Purkinje cell (primary cell): ENCODE measurements around the gene MYL7. TPM values are rescaled to one million over a fixed set of nuclear protein-coding genes. Genes with fewer than 3 reads are reported as not detected.

Source experiments
- polyA plus RNA-seq: library from polyadenylated mRNA; unstranded; fragments of >200 nt; fragmentation: Nextera tagmentation; gene quantifications from 2 replicates; pipeline ENCODE4 v1.2.1, GENCODE V29; 2014

MYL7 gene, protein sequence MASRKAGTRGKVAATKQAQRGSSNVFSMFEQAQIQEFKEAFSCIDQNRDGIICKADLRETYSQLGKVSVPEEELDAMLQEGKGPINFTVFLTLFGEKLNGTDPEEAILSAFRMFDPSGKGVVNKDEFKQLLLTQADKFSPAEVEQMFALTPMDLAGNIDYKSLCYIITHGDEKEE
- polyA plus RNA-seq: 2.4 TPM in 1 of 2 replicates, not detected in the other

DNA sequence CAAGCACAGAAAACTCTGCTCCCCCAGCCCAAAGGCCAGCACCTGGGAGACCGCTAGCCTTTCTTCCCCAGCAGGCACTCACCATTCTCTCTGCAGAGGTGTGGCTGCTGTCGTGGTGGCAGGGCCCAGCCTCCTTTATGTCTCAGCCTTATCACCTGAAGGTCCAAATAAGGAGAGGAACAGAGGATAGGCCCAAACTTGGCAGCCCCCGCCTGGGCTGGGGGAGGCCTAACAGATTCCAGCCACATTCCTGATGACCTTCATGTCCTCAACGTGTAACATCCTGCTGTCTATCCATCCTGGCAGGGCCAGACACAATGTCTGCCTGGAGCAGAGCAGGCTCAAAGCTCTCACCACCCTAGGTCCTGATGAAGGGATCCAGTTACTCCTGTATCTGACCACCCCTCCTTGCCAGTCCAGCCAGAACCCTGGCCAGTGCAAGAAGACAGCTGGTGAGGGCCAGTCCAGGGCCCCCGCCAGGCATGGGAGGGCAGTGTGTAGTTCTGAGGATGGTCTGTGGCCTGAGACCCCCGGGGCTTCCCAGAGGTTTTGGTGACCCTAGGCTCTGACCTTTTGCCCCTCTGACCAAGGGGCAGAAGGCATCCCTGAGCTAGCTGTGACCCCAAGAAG is at the start of gene MYL7:
Gene MYL7, minus strand, starts transcription at position 112 of the 630 bp plus-strand sequence. Its CDS starts 27 bp downstream, at position 85.

DNA sequence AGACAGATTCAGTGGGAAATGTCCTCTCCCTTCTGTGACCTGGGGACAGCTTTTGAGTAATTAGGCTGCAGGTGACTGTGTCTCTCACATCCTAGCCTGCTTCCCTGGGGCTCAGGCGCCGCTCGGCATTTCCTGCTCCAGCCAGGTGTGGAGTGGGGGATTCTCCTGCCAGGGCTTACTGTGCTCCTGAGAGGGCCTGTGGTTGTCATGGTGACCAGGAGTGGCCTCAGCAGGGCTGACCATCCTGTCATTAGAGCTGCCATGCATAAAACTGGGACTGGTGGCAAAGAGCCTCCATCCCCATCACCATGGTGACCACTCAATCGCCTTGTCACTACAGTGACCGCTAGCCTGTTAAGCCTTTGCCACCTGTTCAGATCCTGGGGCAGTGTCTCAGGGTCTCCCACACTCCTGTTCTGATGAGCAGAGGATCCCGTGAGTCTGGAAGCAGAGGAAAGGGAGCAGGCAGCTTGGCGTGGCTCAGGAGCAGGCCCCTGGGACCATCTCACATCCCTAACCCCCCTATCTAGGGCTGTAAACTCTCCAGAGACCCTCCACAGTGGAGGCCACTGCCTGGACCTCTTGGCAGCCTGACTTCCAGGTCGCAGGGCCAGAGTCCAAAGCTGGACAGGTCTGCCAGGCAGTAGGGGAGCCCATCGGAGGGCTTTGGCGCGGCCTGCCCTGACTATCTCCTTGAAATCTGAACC is 48.3 kb upstream of the MYL7 start, which contains the start of gene GCK:
Gene GCK, minus strand, starts transcription at position 154 of the 707 bp plus-strand sequence. CDS start 486 bp downstream, outside the sequence.

DNA sequence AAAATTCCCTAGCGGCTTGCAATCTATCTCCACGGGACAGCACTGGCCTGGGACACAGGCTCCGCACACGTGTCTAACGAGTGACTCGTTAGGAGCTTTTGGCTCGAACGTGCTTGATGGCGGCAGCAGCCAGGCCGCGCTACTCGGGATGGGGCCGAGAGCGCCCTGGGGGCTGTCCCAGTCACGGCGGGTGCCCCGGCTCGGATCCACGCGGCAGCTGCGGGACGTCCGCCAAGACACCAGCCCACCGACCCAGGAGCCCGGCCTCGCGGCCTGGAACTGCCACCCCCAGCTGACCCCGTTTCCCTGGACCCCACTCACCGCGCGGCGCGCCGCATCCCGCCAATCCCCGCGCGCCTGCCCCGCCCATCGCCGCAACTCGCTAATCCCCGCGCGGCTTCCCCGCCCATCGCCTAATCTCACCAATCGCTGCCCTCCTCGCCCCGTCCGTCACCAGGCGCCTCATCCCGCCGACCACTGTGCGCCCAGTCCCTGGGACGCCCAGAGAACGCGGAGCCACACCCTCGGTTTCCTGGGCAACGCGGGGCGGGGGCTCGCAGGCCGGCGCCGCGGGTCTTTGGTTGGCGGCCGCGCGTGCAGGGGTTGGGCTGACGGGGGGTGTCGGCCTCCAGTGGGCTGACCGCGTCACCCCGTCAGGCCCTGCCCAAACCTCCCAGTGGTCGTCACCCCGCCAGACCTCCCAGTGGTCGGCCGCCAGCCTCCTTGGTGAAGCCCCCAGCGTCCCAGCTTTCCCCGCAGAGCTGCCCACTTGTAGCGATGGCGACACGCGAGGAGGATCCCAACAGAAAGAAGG is 17.7 kb downstream of the MYL7 start, which contains the start of gene POLD2:
Gene POLD2, minus strand, starts transcription at position 359 of the 814 bp plus-strand sequence. CDS start 1,495 bp downstream, outside the sequence.

DNA sequence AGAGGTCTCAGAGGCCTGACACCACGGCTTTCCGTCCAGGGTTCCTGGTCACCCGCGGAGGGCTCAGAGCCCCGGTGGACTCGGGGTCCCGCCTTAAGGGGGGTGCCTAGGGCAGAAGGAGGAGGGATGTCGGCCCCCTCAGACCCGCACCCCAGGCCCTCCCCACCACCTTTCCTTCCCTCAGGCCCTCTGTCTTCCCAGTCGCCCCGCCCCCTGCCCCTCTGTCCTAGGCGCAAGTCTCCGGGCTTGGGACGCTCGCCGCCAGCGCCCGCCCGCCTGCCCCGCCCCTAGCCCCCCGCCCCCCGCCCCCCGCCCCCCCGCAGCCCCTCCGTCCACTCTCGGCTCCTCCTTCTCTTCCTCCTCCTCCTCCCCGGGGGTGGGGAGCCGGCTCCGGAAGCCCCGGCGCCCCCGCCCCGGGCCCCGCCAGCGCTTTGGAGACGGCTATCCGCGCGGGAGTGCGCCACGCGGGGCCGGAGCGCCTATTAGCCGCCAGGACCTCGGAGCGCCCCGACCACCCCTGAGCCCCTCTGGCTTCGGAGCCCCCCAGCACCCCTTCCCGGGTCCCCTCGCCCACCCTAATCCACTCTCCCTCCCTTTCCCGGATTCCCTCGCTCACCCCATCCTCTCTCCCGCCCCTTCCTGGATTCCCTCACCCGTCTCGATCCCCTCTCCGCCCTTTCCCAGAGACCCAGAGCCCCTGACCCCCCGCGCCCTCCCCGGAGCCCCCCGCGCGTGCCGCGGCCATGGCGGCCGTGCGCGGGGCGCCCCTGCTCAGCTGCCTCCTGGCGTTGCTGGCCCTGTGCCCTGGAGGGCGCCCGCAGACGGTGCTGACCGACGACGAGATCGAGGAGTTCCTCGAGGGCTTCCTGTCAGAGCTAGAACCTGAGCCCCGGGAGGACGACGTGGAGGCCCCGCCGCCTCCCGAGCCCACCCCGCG is 36.9 kb downstream of the MYL7 start, which contains the start of gene AEBP1:
Gene AEBP1, plus strand, starts transcription at position 423 of the 937 bp plus-strand sequence. Its CDS starts 321 bp downstream, at position 744.

Other genes starting within 250 kb of the MYL7 start
- 20.1 and 21.0 TPM in 2 replicates for gene URGCP, start 234.7 kb downstream of the MYL7 start, polyA plus RNA-seq
- gene UBE2D4, start 214.9 kb downstream of the MYL7 start, polyA plus RNA-seq: 3.0 and 3.5 TPM in 2 replicates
- gene SPDYE1, start 143.4 kb downstream of the MYL7 start, polyA plus RNA-seq: 0.11 TPM in 1 of 2 replicates, not detected in the other
- gene DBNL, start 96.6 kb downstream of the MYL7 start, polyA plus RNA-seq: 7.5 and 9.9 TPM in 2 replicates
- gene PGAM2, start 75.8 kb downstream of the MYL7 start, polyA plus RNA-seq: 6.0 and 6.5 TPM in 2 replicates
- 0.29 and 1.2 TPM in 2 replicates for gene POLM, start 58.8 kb downstream of the MYL7 start, polyA plus RNA-seq
- 0.14 TPM in 1 of 2 replicates, not detected in the other for gene AEBP1, start 37.0 kb downstream of the MYL7 start, polyA plus RNA-seq
- gene POLD2, start 17.8 kb downstream of the MYL7 start, polyA plus RNA-seq: 21.9 and 42.2 TPM in 2 replicates
- gene GCK, start 48.1 kb upstream of the MYL7 start, polyA plus RNA-seq: 1.3 and 3.7 TPM in 2 replicates
- 13.3 and 20.0 TPM in 2 replicates for gene YKT6, start 59.6 kb upstream of the MYL7 start, polyA plus RNA-seq
- 164 and 201 TPM in 2 replicates for gene CAMK2B, start 184.3 kb upstream of the MYL7 start, polyA plus RNA-seq